ENCODE data around the gene ANO8. TPM values are rescaled to one million over a fixed set of nuclear protein-coding genes. Genes with fewer than 3 reads are reported as not detected.

The ANO8 gene
- polyA plus RNA-seq, 3 donors, result 5.6 to 15.8 (median 6.3) TPM

- WGBS, 3 donors, result 91 to 95% (median 91%) methylated on average over 37 to 40 of the region's 40 CpGs
These were observed 15.0 kb downstream of the ANO8 start for GRCh38 chr19:17319473-17320238.

GRCh38 chr19:17318966-17319365, 15.7 kb downstream of the ANO8 start:
- no peak overlapping the region for H3K27ac ChIP-seq (ENCODE audit: low read depth, low read length)
- 68 to 82% (median 75%) methylated on average over 6 of the region's 6 CpGs for WGBS, 3 donors

More at GRCh38 chr19:17319473-17320238, 15.0 kb downstream of the ANO8 start:
- H3K27ac ChIP-seq (ENCODE audit: low read depth, low read length), result no peak overlapping the region

- 85 to 94% (median 87%) methylated on average over 19 of the region's 19 CpGs for WGBS, 3 donors
These were observed 20.6 kb downstream of the ANO8 start for GRCh38 chr19:17314007-17314593.

GRCh38 chr19:17312189-17313113, 22.2 kb downstream of the ANO8 start:
- H3K27ac ChIP-seq (ENCODE audit: low read depth, low read length), result no peak overlapping the region
- WGBS, 3 donors, result 81 to 88% (median 82%) methylated on average over 19 to 20 of the region's 20 CpGs

More at GRCh38 chr19:17314007-17314593, 20.6 kb downstream of the ANO8 start:
- no peak overlapping the region for H3K27ac ChIP-seq (ENCODE audit: low read depth, low read length)

- 70 to 84% (median 81%) methylated on average over 11 of the region's 11 CpGs for WGBS, 3 donors
- no peak overlapping the region for H3K27ac ChIP-seq (ENCODE audit: low read depth, low read length)
These were observed 23.0 kb downstream of the ANO8 start for GRCh38 chr19:17311455-17312188.

- no peak overlapping the region for H3K27ac ChIP-seq (ENCODE audit: low read depth, low read length)
- WGBS, 3 donors, result 5 to 11% (median 7%) methylated on average over 21 to 23 of the region's 23 CpGs
These were observed 24.6 kb downstream of the ANO8 start for GRCh38 chr19:17309965-17310461.

- no peak within 1 kb of the TSS for H3K27ac ChIP-seq (ENCODE audit: low read depth, low read length)
- 0 to 1% (median 0%) methylated on average over 46 of the region's 46 CpGs for WGBS, 3 donors
These were observed 25.3 kb downstream of the ANO8 start, which contains the start of gene DDA1 for GRCh38 chr19:17309198-17309964. Gene DDA1, plus strand, starts transcription at chr19:17309563. Its CDS starts 92 bp downstream, at chr19:17309655.

- no peak overlapping the region for H3K27ac ChIP-seq (ENCODE audit: low read depth, low read length)
- 83 to 89% (median 84%) methylated on average over 8 of the region's 8 CpGs for WGBS, 3 donors
These were observed 26.7 kb downstream of the ANO8 start for GRCh38 chr19:17307876-17308377.

- no peak overlapping the region for H3K27ac ChIP-seq (ENCODE audit: low read depth, low read length)
- 7 to 10% (median 10%) methylated on average over 28 of the region's 28 CpGs for WGBS, 3 donors
These were observed 28.4 kb downstream of the ANO8 start for GRCh38 chr19:17306285-17306714.

GRCh38 chr19:17305517-17306284, 29.0 kb downstream of the ANO8 start, which contains the start of gene MRPL34:
Gene MRPL34, plus strand, starts transcription at chr19:17305872. Its CDS starts 21 bp downstream, at chr19:17305893.
- WGBS, 3 donors, result 0% methylated on average over 55 of the region's 55 CpGs
- H3K27ac ChIP-seq (ENCODE audit: low read depth, low read length), result no peak within 1 kb of the TSS

- H3K27ac ChIP-seq (ENCODE audit: low read depth, low read length), result no peak overlapping the region
- WGBS, 3 donors, result 1 to 2% (median 1%) methylated on average over 7 of the region's 7 CpGs
These were observed 29.5 kb downstream of the ANO8 start for GRCh38 chr19:17305216-17305516.

- WGBS, 3 donors, result 60 to 69% (median 69%) methylated on average over 12 of the region's 12 CpGs
- no peak overlapping the region for H3K27ac ChIP-seq (ENCODE audit: low read depth, low read length)
These were observed 30.1 kb downstream of the ANO8 start for GRCh38 chr19:17304386-17305215.

- H3K27ac ChIP-seq (ENCODE audit: low read depth, low read length), result no peak overlapping the region
- whole genome bisulfite sequencing, 3 donors, result 63 to 69% (median 64%) methylated on average over 12 of the region's 12 CpGs
These were observed 30.8 kb downstream of the ANO8 start for GRCh38 chr19:17303940-17304267.

- no peak within 1 kb of the TSS for H3K27ac ChIP-seq (ENCODE audit: low read depth, low read length)
- 2% methylated on average over 45 to 52 of the region's 52 CpGs for WGBS, 3 donors
These were observed 31.3 kb downstream of the ANO8 start, which contains the start of gene ABHD8 for GRCh38 chr19:17303167-17303939. Gene ABHD8, minus strand, starts transcription at chr19:17303425. Its CDS starts 1,809 bp downstream, at chr19:17301616.

All from adipose tissue (tissue), 3 donors.